Endothelial cell of umbilical vein (primary cell): ENCODE measurements around the gene ATOSA. TPM values are rescaled to one million over a fixed set of nuclear protein-coding genes. Genes with fewer than 3 reads are reported as not detected.

Source experiments
- BruUV-seq: library from RNA; stranded (reverse); fragments of 400-500 nt; replicated peaks from 2 replicates; lab custom pipeline; 2021; lab: Mats Ljungman, UMichigan
- CTCF ChIA-PET: fragments of 300-600, 350-600 bp; sonication (Branson Sonifier 250); formaldehyde crosslinking; loops from one replicate; lab custom pipeline; 2021; ENCODE audit warnings: antibody characterized with exemption, inconsistent platforms; lab: Charles Lee
- POLR2A ChIA-PET: fragments of 300-600, 350-600 bp; sonication (Branson Sonifier 250); formaldehyde crosslinking; loops from one replicate; lab custom pipeline; 2021; ENCODE audit warnings: antibody characterized with exemption, inconsistent platforms; lab: Charles Lee
- DNase-seq: peaks from one replicate; pipeline ENCODE4 v3.0.0-alpha.2; 2011; ENCODE audit warnings: low read depth, low spot score
- FAIRE-seq: peaks from 2 replicates; lab custom pipeline; 2011; peaks lifted over from hg19 to GRCh38; lab: Jason Lieb, UNC
- H2AFZ ChIP-seq: 2 replicates; pipeline ENCODE4 v1.6.0; 2012; ENCODE audit warnings: low read depth, low read length, control low read depth, inconsistent platforms
- H3K27ac ChIP-seq: 2 replicates; pipeline ENCODE4 v1.5.1; 2011; ENCODE audit warnings: low read depth, mild to moderate bottlenecking, control low read depth, low read length, moderate library complexity; ENCODE audit not compliant: insufficient read depth
- H3K27me3 ChIP-seq, 2 experiments: 2 replicates each; pipeline versions ENCODE4 v1.6.0 to v1.6.1; 2011; ENCODE audit warnings: low read length in 2 of 2, mixed read lengths in 1 of 2; ENCODE audit not compliant: control insufficient read depth in 2 of 2, insufficient read depth in 2 of 2
- H3K36me3 ChIP-seq, 2 experiments: 2 replicates in 1 of 2; 3 replicates in 1 of 2; pipeline ENCODE4 v1.5.1; 2011; ENCODE audit warnings: low read length in 2 of 2, mild to moderate bottlenecking in 1 of 2, moderate library complexity in 1 of 2; ENCODE audit not compliant: control insufficient read depth in 2 of 2, insufficient read depth in 2 of 2; ENCODE audit errors: extremely low read depth in 1 of 2
- H3K4me1 ChIP-seq: 3 replicates; pipeline ENCODE4 v1.5.1; 2011; ENCODE audit warnings: mild to moderate bottlenecking, low read length; ENCODE audit not compliant: control insufficient read depth, insufficient read depth; ENCODE audit errors: extremely low read depth
- H3K4me2 ChIP-seq: 2 replicates; pipeline ENCODE4 v1.6.1; 2011; ENCODE audit warnings: low read length, control low read depth, mixed read lengths; ENCODE audit not compliant: insufficient read depth
- H3K4me3 ChIP-seq, 3 experiments: fragments of 200-600 bp in 1 of 3; sonication (generic), shearing (Covaris generic) in 1 of 3; replicated peaks in 1 of 3; 2 replicates each; pipeline ENCODE4 v1.5.1; 2011 to 2016; ENCODE audit warnings: control low read depth in 3 of 3, low read length in 3 of 3, mild to moderate bottlenecking in 2 of 3, inconsistent platforms in 1 of 3, low read depth in 1 of 3, moderate library complexity in 1 of 3; ENCODE audit not compliant: insufficient read depth in 1 of 3
- H3K79me2 ChIP-seq: 2 replicates; pipeline ENCODE4 v1.6.0; 2012; ENCODE audit warnings: low read length, inconsistent platforms; ENCODE audit not compliant: control insufficient read depth, insufficient read depth
- H3K9ac ChIP-seq: replicated peaks from 2 replicates; pipeline ENCODE3; 2011; ENCODE audit warnings: low read length, control low read depth; ENCODE audit not compliant: insufficient read depth; ENCODE audit errors: extremely low read depth
- H3K9me1 ChIP-seq: replicated peaks from 3 replicates; pipeline ENCODE4 v1.6.0; 2011; ENCODE audit warnings: mild to moderate bottlenecking, low read length; ENCODE audit not compliant: control insufficient read depth, insufficient read depth; ENCODE audit errors: extremely low read depth
- H3K9me3 ChIP-seq: replicated peaks from 2 replicates; pipeline ENCODE4 v1.5.1; 2012; ENCODE audit warnings: low read length, inconsistent platforms; ENCODE audit not compliant: control insufficient read depth, insufficient read depth
- H4K20me1 ChIP-seq: replicated peaks from 2 replicates; pipeline ENCODE3; 2011; ENCODE audit warnings: mild to moderate bottlenecking, low read length; ENCODE audit not compliant: control insufficient read depth, insufficient read depth; ENCODE audit errors: extremely low read depth
- EZH2 ChIP-seq: IDR thresholded peaks from 2 replicates; pipeline ENCODE4 v1.6.1; 2012; ENCODE audit warnings: borderline replicate concordance, low read depth, mild to moderate bottlenecking, moderate library complexity, low read length, inconsistent platforms; ENCODE audit not compliant: severe bottlenecking
- FOS ChIP-seq: IDR thresholded peaks from 2 replicates; pipeline ENCODE4 v1.6.1; 2011; ENCODE audit warnings: mild to moderate bottlenecking, low read length, moderate library complexity, borderline replicate concordance; ENCODE audit not compliant: insufficient read depth
- GATA2 ChIP-seq: IDR thresholded peaks from 2 replicates; pipeline ENCODE4 v1.7.0; 2011; ENCODE audit warnings: low read depth, mild to moderate bottlenecking, moderate library complexity, mixed read lengths, low read length; ENCODE audit not compliant: insufficient read length, insufficient read depth
- JUN ChIP-seq: IDR thresholded peaks from 2 replicates; pipeline ENCODE4 v1.6.1; 2011; ENCODE audit warnings: borderline replicate concordance, low read depth; ENCODE audit not compliant: insufficient read length, insufficient read depth
- MYC ChIP-seq: IDR thresholded peaks from one replicate; pipeline ENCODE4 v1.6.1; 2011; ENCODE audit warnings: mild to moderate bottlenecking, low read depth, low read length
- POLR2A ChIP-seq: IDR thresholded peaks from 2 replicates; pipeline ENCODE4 v1.6.1; 2012; ENCODE audit warnings: low read depth, mild to moderate bottlenecking, control low read depth, low read length
- POLR2AphosphoS5 ChIP-seq: IDR thresholded peaks from 2 replicates; pipeline ENCODE4 v1.6.1; 2012; ENCODE audit warnings: low read depth, mild to moderate bottlenecking, control low read depth, low read length, moderate library complexity; ENCODE audit not compliant: insufficient read depth
- dilution Hi-C: fragments of 300-500 bp; cut with MboI; formaldehyde crosslinking; loops from one replicate; pipeline ENCODE4 v1.15.0; 2019; ENCODE audit warnings: low sequenced_read_pairs; ENCODE audit not compliant: extremely low pct_ligation_motif_present
- intact Hi-C: fragments of 100-400 bp; cut with micrococcal nuclease; formaldehyde crosslinking; loops from one replicate; pipeline ENCODE4 v1.10.0; 2022
- polyA plus RNA-seq, 4 experiments: library from polyadenylated mRNA; depleted of rRNA in 3 of 4; stranded (reverse) in 3 of 4; unstranded in 1 of 4; fragments of >200 nt; gene quantifications; 2 replicates each; pipeline versions ENCODE4 v1.2.1 to v1.2.3, GENCODE V29; 2011 to 2012; ENCODE audit warnings: missing spikeins in 1 of 4
- total RNA-seq: library from RNA; stranded (reverse); gene quantifications from 2 replicates; pipeline ENCODE4 v1.2.3, GENCODE V29; 2021
- TF ChIP-seq, protein P1 (sequence below): IDR thresholded peaks from 2 replicates; pipeline ENCODE4 v1.6.1; 2011; ENCODE audit not compliant: insufficient read depth, insufficient read length
- TF ChIP-seq, protein P2 (sequence below), 2 donors: IDR thresholded peaks; 1 replicate in 1 of 2; 2 replicates in 1 of 2; pipeline ENCODE4 v1.5.1; 2011; ENCODE audit warnings: low read length in 2 of 2, mild to moderate bottlenecking in 2 of 2, moderate library complexity in 2 of 2, control low read depth in 1 of 2, inconsistent platforms in 1 of 2, low read depth in 1 of 2; ENCODE audit not compliant: insufficient read depth in 1 of 2; ENCODE audit errors: extremely low read depth in 1 of 2

ATOSA gene
- total and polyA plus RNA-seq, 2 donors (not counting 3 experiments of a cell fraction or from before 2014, with no cell fraction given): 19.4 to 41.1 TPM

DNA sequence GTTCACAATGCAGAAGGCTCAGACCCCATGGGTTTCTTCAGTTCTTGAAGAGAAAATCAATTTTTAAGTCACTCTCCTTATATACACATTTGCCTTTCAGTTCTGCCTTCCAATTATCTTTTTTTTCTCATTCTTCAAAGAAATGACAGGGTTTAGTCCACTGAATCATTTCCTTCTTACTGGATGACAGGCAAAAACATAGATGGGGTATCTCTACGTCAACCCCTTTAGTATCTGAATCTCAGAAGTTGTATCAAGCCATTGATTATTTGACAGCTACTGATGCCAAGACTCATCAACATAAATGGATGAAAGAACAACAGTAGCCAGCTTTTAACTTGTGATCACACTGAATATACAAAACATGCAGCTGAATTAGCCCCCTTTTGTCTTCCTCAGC lies 6.5 kb downstream of the ATOSA start:
- no peaks in the 10 kb centered on the region for H4K20me1 ChIP-seq
- dilution Hi-C loops: no loop called here
- no peak overlapping the region for H3K27ac ChIP-seq
- CTCF ChIA-PET: interaction anchor here (0.7 to 1.1 kb wide), 3 partner anchors 15 to 416 kb away, joined by 3 read pairs; no protein-coding TSS in a partner anchor
- no peak overlapping the region for H3K4me2 ChIP-seq
- peaks cover 3% of the 10 kb centered on the region for H3K79me2 ChIP-seq
- no peak overlapping the region for H3K4me3 ChIP-seq
- H3K9me1 ChIP-seq: no peaks in the 10 kb centered on the region
- intact Hi-C loops: no loop called here
- no peak for DNase-seq
- peaks cover 11% of the 10 kb centered on the region for H3K4me1 ChIP-seq
- no peak overlapping the region for H2AFZ ChIP-seq
- FAIRE-seq: no peak
- no peaks in the 10 kb centered on the region for H3K27me3 ChIP-seq
- peaks cover 5 to 6% of the 10 kb centered on the region in 2 experiments for H3K36me3 ChIP-seq
- H3K9me3 ChIP-seq: no peaks in the 10 kb centered on the region
- no peak overlapping the region for H3K9ac ChIP-seq
- POLR2A ChIA-PET: interaction anchor here (0.7 kb wide), 1 partner anchor 575 kb away, joined by 5 read pairs; no protein-coding TSS in a partner anchor
- TF ChIP-seq EZH2 (no peak), JUN (no peak), GATA2 (no peak), MYC (no peak), POLR2AphosphoS5 (no peak), POLR2A (no peak), FOS (no peak)
- TF ChIP-seq, protein P1, sequence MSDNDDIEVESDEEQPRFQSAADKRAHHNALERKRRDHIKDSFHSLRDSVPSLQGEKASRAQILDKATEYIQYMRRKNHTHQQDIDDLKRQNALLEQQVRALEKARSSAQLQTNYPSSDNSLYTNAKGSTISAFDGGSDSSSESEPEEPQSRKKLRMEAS: no peak
- TF ChIP-seq, protein P2, sequence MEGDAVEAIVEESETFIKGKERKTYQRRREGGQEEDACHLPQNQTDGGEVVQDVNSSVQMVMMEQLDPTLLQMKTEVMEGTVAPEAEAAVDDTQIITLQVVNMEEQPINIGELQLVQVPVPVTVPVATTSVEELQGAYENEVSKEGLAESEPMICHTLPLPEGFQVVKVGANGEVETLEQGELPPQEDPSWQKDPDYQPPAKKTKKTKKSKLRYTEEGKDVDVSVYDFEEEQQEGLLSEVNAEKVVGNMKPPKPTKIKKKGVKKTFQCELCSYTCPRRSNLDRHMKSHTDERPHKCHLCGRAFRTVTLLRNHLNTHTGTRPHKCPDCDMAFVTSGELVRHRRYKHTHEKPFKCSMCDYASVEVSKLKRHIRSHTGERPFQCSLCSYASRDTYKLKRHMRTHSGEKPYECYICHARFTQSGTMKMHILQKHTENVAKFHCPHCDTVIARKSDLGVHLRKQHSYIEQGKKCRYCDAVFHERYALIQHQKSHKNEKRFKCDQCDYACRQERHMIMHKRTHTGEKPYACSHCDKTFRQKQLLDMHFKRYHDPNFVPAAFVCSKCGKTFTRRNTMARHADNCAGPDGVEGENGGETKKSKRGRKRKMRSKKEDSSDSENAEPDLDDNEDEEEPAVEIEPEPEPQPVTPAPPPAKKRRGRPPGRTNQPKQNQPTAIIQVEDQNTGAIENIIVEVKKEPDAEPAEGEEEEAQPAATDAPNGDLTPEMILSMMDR (IDR thresholded peaks at IDR 0.05; ENCODE audit: extremely low read depth in 1 of 2, insufficient read depth in 1 of 2, low read depth in 1 of 2, low read length in 2 of 2): no peak
- BruUV-seq: no TSS peak
